Lower lobe of right lung (tissue), 2 donors: ENCODE results near the gene HYI. TPM values are rescaled to one million over a fixed set of nuclear protein-coding genes. Genes with fewer than 3 reads are reported as not detected.

ENCODE experiments used
- ATAC-seq, 2 donors: fragments of 200-7000 bp; cut with Tn5 transposase; one replicate each; pipeline ENCODE4 v1.9.1; 2020 to 2022; ENCODE audit warnings: mild to moderate bottlenecking in 2 of 2, moderate library complexity in 2 of 2
- DNase-seq: peaks from one replicate; pipeline ENCODE4 v3.0.0-alpha.2; 2020
- H3K27ac ChIP-seq: fragments of 200-600 bp; one replicate; pipeline ENCODE4 v1.8.0; 2022
- H3K27me3 ChIP-seq: fragments of 200-600 bp; one replicate; pipeline ENCODE4 v1.8.0; 2022; ENCODE audit warnings: low read depth
- H3K36me3 ChIP-seq: fragments of 200-600 bp; one replicate; pipeline ENCODE4 v1.8.0; 2022; ENCODE audit warnings: mild to moderate bottlenecking
- H3K4me1 ChIP-seq: fragments of 200-600 bp; one replicate; pipeline ENCODE4 v1.8.0; 2022
- H3K4me3 ChIP-seq: fragments of 200-600 bp; one replicate; pipeline ENCODE4 v1.8.0; 2022; ENCODE audit warnings: mild to moderate bottlenecking
- H3K9me3 ChIP-seq: fragments of 200-600 bp; one replicate; pipeline ENCODE4 v1.8.0; 2022
- CTCF ChIP-seq: fragments of 200-600 bp; IDR thresholded peaks from one replicate; pipeline ENCODE4 v1.8.0; 2022; ENCODE audit warnings: antibody characterized with exemption, mild to moderate bottlenecking
- intact Hi-C: fragments of 100-400 bp; cut with DNase I; formaldehyde crosslinking; loops from one replicate; pipeline ENCODE4 v1.11.0; 2022
- total RNA-seq: library from RNA; stranded (reverse); fragmentation: NEBNext Ultra II Directional; extraction: Animal tissue kit (Norgen Biotek cat#: 25700); gene quantifications from one replicate; pipeline ENCODE4 v1.2.1, GENCODE V29; 2021
- donor health status: DM: no; HTN: yes; CAD: no; lungs with severe emphysema.

HYI gene
- total RNA-seq, 1 donor from 2014 or later = 67.7 TPM

GRCh38 chr1:43430831-43431230 lies 22.9 kb downstream of the HYI start:
- no peak for TF ChIP-seq CTCF
- Histone ChIP-seq H3K27ac (no peak overlapping the region), H3K4me3 (no peak overlapping the region), H3K36me3 (peaks cover 98% of the 10 kb centered on the region), H3K4me1 (peaks cover 4% of the 10 kb centered on the region), H3K27me3 (no peaks in the 10 kb centered on the region), H3K9me3 (no peaks in the 10 kb centered on the region)
- DNase-seq = no peak
- intact Hi-C loops = no loop called here
- no peak for ATAC-seq

GRCh38 chr1:43427941-43428340 lies 25.8 kb downstream of the HYI start:
- H3K4me3 ChIP-seq = no peak overlapping the region
- H3K9me3 ChIP-seq = no peaks in the 10 kb centered on the region
- ATAC-seq = no peak
- H3K36me3 ChIP-seq = peaks cover 93% of the 10 kb centered on the region
- intact Hi-C loops = no loop called here
- TF ChIP-seq CTCF = no peak
- no peak overlapping the region for H3K27ac ChIP-seq
- no peaks in the 10 kb centered on the region for H3K27me3 ChIP-seq
- H3K4me1 ChIP-seq = no peaks in the 10 kb centered on the region
- no peak for DNase-seq

- Histone ChIP-seq H3K4me1 (no peaks in the 10 kb centered on the region), H3K9me3 (no peaks in the 10 kb centered on the region), H3K4me3 (no peak overlapping the region), H3K27me3 (no peaks in the 10 kb centered on the region), H3K27ac (no peak overlapping the region), H3K36me3 (peaks cover 93% of the 10 kb centered on the region)
- no peak for TF ChIP-seq CTCF
- ATAC-seq (peak; percentile 33 to 66), DNase-seq (peak; percentile 76)
- intact Hi-C loops = no loop called here
These were observed 26.2 kb downstream of the HYI start for GRCh38 chr1:43427524-43427923.

- ATAC-seq (no peak), DNase-seq (no peak)
- intact Hi-C loops = no loop called here
- Histone ChIP-seq H3K4me3 (no peak overlapping the region), H3K36me3 (peaks cover 93% of the 10 kb centered on the region), H3K27me3 (no peaks in the 10 kb centered on the region), H3K9me3 (no peaks in the 10 kb centered on the region), H3K27ac (no peak overlapping the region), H3K4me1 (no peaks in the 10 kb centered on the region)
- no peak for TF ChIP-seq CTCF
These were observed 27.5 kb downstream of the HYI start for GRCh38 chr1:43426221-43426620.

- Histone ChIP-seq H3K27ac (no peak overlapping the region), H3K4me3 (no peak overlapping the region), H3K36me3 (peaks cover 93% of the 10 kb centered on the region), H3K9me3 (no peaks in the 10 kb centered on the region), H3K4me1 (no peaks in the 10 kb centered on the region), H3K27me3 (no peaks in the 10 kb centered on the region)
- ATAC-seq = no peak
- no peak for DNase-seq
- TF ChIP-seq CTCF = no peak
- intact Hi-C loops = no loop called here
These were observed 28.7 kb downstream of the HYI start for GRCh38 chr1:43425045-43425444.
